SHP77 (cell line): ENCODE data around the gene DTYMK.

ENCODE experiments used
- DNase-seq, 2 experiments: peaks; one replicate each; lab custom pipeline; 2025; lab: John Stamatoyannopoulos, UW

The DTYMK gene

GRCh38 chr2:241706537-241706936 lies 19.9 kb upstream of the DTYMK start:
- no peak for DNase-seq

GRCh38 chr2:241703032-241703604 lies 16.5 kb upstream of the DTYMK start:
- peak in 1 of 2 experiments; percentile 33 for DNase-seq

GRCh38 chr2:241702155-241703031 lies 15.8 kb upstream of the DTYMK start:
- peak; percentile 76 to 86 for DNase-seq

GRCh38 chr2:241701399-241702154 lies 15.0 kb upstream of the DTYMK start, which contains the start of gene ING5:
Gene ING5 (plus strand): TSS chr2:241702039. CDS start chr2:241702066, 27 bp downstream.
- peak; percentile 88 to 93 for DNase-seq

- no peak for DNase-seq
Observed at GRCh38 chr2:241701149-241701398, 14.5 kb upstream of the DTYMK start.

- no peak for DNase-seq
Observed at GRCh38 chr2:241695651-241696050, 9.0 kb upstream of the DTYMK start.

GRCh38 chr2:241692448-241692847 lies 5.8 kb upstream of the DTYMK start:
- no peak for DNase-seq

- DNase-seq, result no peak
Observed at GRCh38 chr2:241690202-241690717, 3.6 kb upstream of the DTYMK start.

GRCh38 chr2:241689306-241689705 lies 2.7 kb upstream of the DTYMK start:
- DNase-seq, result no peak

GRCh38 chr2:241686324-241686649 lies 328 bp downstream of the DTYMK start:
- DNase-seq, result no peak

- DNase-seq, result no peak
Observed at GRCh38 chr2:241680827-241681599, 5.6 kb downstream of the DTYMK start.

GRCh38 chr2:241680044-241680443 lies 6.6 kb downstream of the DTYMK start:
- no peak for DNase-seq

- DNase-seq, result no peak
Observed at GRCh38 chr2:241678784-241679540, 7.7 kb downstream of the DTYMK start.

- DNase-seq, result no peak
Observed at GRCh38 chr2:241678307-241678706, 8.3 kb downstream of the DTYMK start.

GRCh38 chr2:241677392-241677791 lies 9.2 kb downstream of the DTYMK start:
- no peak for DNase-seq

GRCh38 chr2:241676665-241677064 lies 9.9 kb downstream of the DTYMK start:
- no peak for DNase-seq

- no peak for DNase-seq
Observed at GRCh38 chr2:241675885-241676284, 10.7 kb downstream of the DTYMK start.

- DNase-seq, result no peak
Observed at GRCh38 chr2:241673797-241674725, 12.6 kb downstream of the DTYMK start.

GRCh38 chr2:241673189-241673663 lies 13.4 kb downstream of the DTYMK start:
- no peak for DNase-seq
